H9 (cell line): ENCODE results near the gene ERC1. TPM values are rescaled to one million over a fixed set of nuclear protein-coding genes. Genes with fewer than 3 reads are reported as not detected.

ENCODE experiments used
- DNase-seq: peaks from one replicate; pipeline ENCODE4 v3.0.0-alpha.2; 2017
- H2AFZ ChIP-seq: one replicate; pipeline ENCODE4 v1.6.1; 2013; ENCODE audit warnings: mild to moderate bottlenecking, low read length, control low read depth, moderate library complexity
- H2AK5ac ChIP-seq: 2 replicates; pipeline ENCODE4 v1.6.1; 2013; ENCODE audit warnings: low read length, control low read depth, mixed read lengths; ENCODE audit not compliant: insufficient read length
- H2BK120ac ChIP-seq: one replicate; pipeline ENCODE4 v1.6.1; 2013; ENCODE audit warnings: low read depth, mild to moderate bottlenecking, low read length, control low read depth, inconsistent platforms; ENCODE audit not compliant: poor library complexity, severe bottlenecking
- H2BK12ac ChIP-seq: 2 replicates; pipeline ENCODE4 v1.6.1; 2013; ENCODE audit warnings: low read length, control low read depth, mixed read lengths, low read depth; ENCODE audit not compliant: insufficient read length
- H2BK15ac ChIP-seq: 2 replicates; pipeline ENCODE4 v1.6.1; 2013; ENCODE audit warnings: low read depth, low read length, control low read depth
- H2BK20ac ChIP-seq: one replicate; pipeline ENCODE4 v1.6.1; 2013; ENCODE audit warnings: low read depth, mild to moderate bottlenecking, low read length, control low read depth, inconsistent platforms; ENCODE audit not compliant: poor library complexity, severe bottlenecking
- H2BK5ac ChIP-seq: 2 replicates; pipeline ENCODE4 v1.6.1; 2013; ENCODE audit warnings: low read length, control low read depth, mixed read lengths; ENCODE audit not compliant: insufficient read length
- H3K14ac ChIP-seq: 2 replicates; pipeline ENCODE4 v1.6.1; 2013; ENCODE audit warnings: low read length, control low read depth; ENCODE audit not compliant: insufficient read depth
- H3K18ac ChIP-seq: 2 replicates; pipeline ENCODE4 v1.6.1; 2013; ENCODE audit warnings: low read depth, mild to moderate bottlenecking, mixed read lengths, low read length, control low read depth; ENCODE audit not compliant: insufficient read length
- H3K23ac ChIP-seq: 2 replicates; pipeline ENCODE4 v1.6.1; 2013; ENCODE audit warnings: low read length, control low read depth, mixed read lengths, low read depth; ENCODE audit not compliant: insufficient read length
- H3K23me2 ChIP-seq: 2 replicates; pipeline ENCODE4 v1.6.1; 2013; ENCODE audit warnings: low read depth, mild to moderate bottlenecking, mixed read lengths, low read length, control low read depth; ENCODE audit not compliant: insufficient read length, poor library complexity, severe bottlenecking
- H3K27ac ChIP-seq: 2 replicates; pipeline ENCODE4 v1.5.1; 2013; ENCODE audit warnings: low read length, control low read depth, mixed read lengths, low read depth; ENCODE audit not compliant: insufficient read length
- H3K27me3 ChIP-seq: 2 replicates; pipeline ENCODE4 v1.6.1; 2013; ENCODE audit warnings: low read length, control low read depth, inconsistent platforms; ENCODE audit not compliant: insufficient read depth
- H3K4ac ChIP-seq: 2 replicates; pipeline ENCODE4 v1.6.1; 2013; ENCODE audit warnings: low read depth, mild to moderate bottlenecking, control low read depth, inconsistent platforms, low read length, moderate library complexity
- H3K4me1 ChIP-seq: 2 replicates; pipeline ENCODE4 v1.6.1; 2013; ENCODE audit warnings: low read length, control low read depth, inconsistent platforms; ENCODE audit not compliant: insufficient read depth
- H3K4me2 ChIP-seq: 2 replicates; pipeline ENCODE4 v1.6.1; 2013; ENCODE audit warnings: low read length, control low read depth, mixed read lengths; ENCODE audit not compliant: insufficient read length, insufficient read depth
- H3K56ac ChIP-seq: 2 replicates; pipeline ENCODE4 v1.6.1; 2013; ENCODE audit warnings: low read depth, mild to moderate bottlenecking, mixed read lengths, low read length, control low read depth; ENCODE audit not compliant: insufficient read length
- H3K79me1 ChIP-seq: 2 replicates; pipeline ENCODE4 v1.6.1; 2013; ENCODE audit warnings: low read depth, mild to moderate bottlenecking, moderate library complexity, low read length, control low read depth, inconsistent platforms; ENCODE audit not compliant: insufficient read depth, poor library complexity, severe bottlenecking
- H3K79me2 ChIP-seq: 2 replicates; pipeline ENCODE4 v1.6.1; 2013; ENCODE audit warnings: low read length, control low read depth, inconsistent platforms; ENCODE audit not compliant: insufficient read depth
- H3K9ac ChIP-seq: 2 replicates; pipeline ENCODE4 v1.6.1; 2013; ENCODE audit warnings: low read length, control low read depth, mixed read lengths; ENCODE audit not compliant: insufficient read length; ENCODE audit errors: extremely low read depth
- H3K9me3 ChIP-seq: one replicate; pipeline ENCODE4 v1.6.1; 2013; ENCODE audit warnings: low read depth, low read length, inconsistent platforms; ENCODE audit not compliant: control insufficient read depth
- H3T11ph ChIP-seq: one replicate; pipeline ENCODE4 v1.6.1; 2013; ENCODE audit warnings: mild to moderate bottlenecking, low read length, control low read depth, inconsistent platforms
- H4K20me1 ChIP-seq: one replicate; pipeline ENCODE4 v1.6.1; 2013; ENCODE audit not compliant: control insufficient read depth, insufficient read length, insufficient read depth
- H4K5ac ChIP-seq: 2 replicates; pipeline ENCODE4 v1.6.1; 2013; ENCODE audit warnings: low read depth, mild to moderate bottlenecking, mixed read lengths, low read length, control low read depth; ENCODE audit not compliant: insufficient read length
- H4K8ac ChIP-seq: replicated peaks from 2 replicates; pipeline ENCODE4 v1.6.1; 2013; ENCODE audit warnings: low read length, control low read depth, mixed read lengths, low read depth; ENCODE audit not compliant: insufficient read length
- H4K91ac ChIP-seq: 2 replicates; pipeline ENCODE4 v1.6.1; 2013; ENCODE audit warnings: low read depth, mild to moderate bottlenecking, moderate library complexity, mixed read lengths, low read length, control low read depth; ENCODE audit not compliant: insufficient read length
- H3K27ac Mint-ChIP-seq, 3 experiments: 2 replicates in 2 of 3; 3 replicates in 1 of 3; pipeline ENCODE4 v1.8.0; 2020 to 2021; ENCODE audit warnings: mixed read lengths in 3 of 3, mild to moderate bottlenecking in 1 of 3, moderate library complexity in 1 of 3
- H3K27me3 Mint-ChIP-seq: 2 replicates; pipeline ENCODE4 v1.8.0; 2021; ENCODE audit warnings: low read depth, mild to moderate bottlenecking, moderate library complexity, mixed read lengths
- H3K36me3 Mint-ChIP-seq, 3 experiments: 2 replicates in 2 of 3; 3 replicates in 1 of 3; pipeline ENCODE4 v1.8.0; 2020 to 2021; ENCODE audit warnings: low read depth in 3 of 3, mixed read lengths in 3 of 3; ENCODE audit not compliant: insufficient read depth in 1 of 3
- H3K4me1 Mint-ChIP-seq, 2 experiments: 2 replicates each; pipeline ENCODE4 v1.8.0; 2020; ENCODE audit warnings: mixed read lengths in 2 of 2
- H3K4me3 Mint-ChIP-seq, 2 experiments: 2 replicates in 1 of 2; 3 replicates in 1 of 2; pipeline ENCODE4 v1.8.0; 2020 to 2021; ENCODE audit warnings: mild to moderate bottlenecking in 2 of 2, mixed read lengths in 2 of 2, moderate library complexity in 1 of 2
- H3K9me3 Mint-ChIP-seq, 2 experiments: 2 replicates in 1 of 2; 3 replicates in 1 of 2; pipeline ENCODE4 v1.8.0; 2020; ENCODE audit warnings: mild to moderate bottlenecking in 2 of 2, mixed read lengths in 2 of 2, moderate library complexity in 1 of 2
- WGBS: extraction: QIAGEN DNeasy Blood & Tissue Kit; methylation state at CpG from one replicate; pipeline ENCODE4 v1.1.7; 2013; ENCODE audit warnings: missing lambda C conversion rate, low lambda C conversion rate, mixed read lengths; ENCODE audit not compliant: insufficient read length; ENCODE audit errors: extremely low coverage; 5-methylcytosine and 5-hydroxymethylcytosine counted together
- total RNA-seq: library from RNA; stranded (reverse); gene quantifications from 2 replicates; pipeline ENCODE4 v1.2.1, GENCODE V29; 2021
- TF ChIP-seq, protein P1 (sequence below): fragments of 200-600 bp; sonication (generic); conservative IDR thresholded peaks from 3 replicates; pipeline ENCODE4 v1.8.0; 2021; ENCODE audit warnings: antibody characterized with exemption, mild to moderate bottlenecking

Gene ERC1
- total RNA-seq, 1 experiment from 2014 or later = 51.2 TPM

DNA sequence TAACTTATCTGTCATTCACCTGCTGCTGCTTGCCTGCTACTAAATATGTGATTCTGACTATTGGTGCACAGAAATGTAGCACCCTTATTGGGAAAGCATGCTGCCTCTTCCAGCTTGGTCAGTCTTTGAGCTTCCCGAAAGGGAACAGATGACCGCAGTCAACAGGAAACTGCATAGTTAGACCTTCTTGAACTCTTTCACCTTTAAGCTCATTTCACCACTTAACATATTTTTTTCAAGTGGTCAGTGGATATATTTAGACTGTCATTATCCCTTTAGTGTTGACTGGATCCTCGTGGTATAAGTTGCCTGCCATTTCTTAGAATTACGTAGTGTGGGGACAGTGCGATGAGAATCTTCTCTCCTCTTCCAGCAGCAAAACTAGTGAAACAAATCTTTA is 378.4 kb downstream of the ERC1 start:
- no peak overlapping the region for H3K4me3 Mint-ChIP-seq
- H3K27ac ChIP-seq = no peak overlapping the region
- no peaks in the 10 kb centered on the region for H3K79me1 ChIP-seq

More for the DNA sequence above, 378.4 kb downstream of the ERC1 start:
- Mint-ChIP-seq H3K9me3 (no peaks in the 10 kb centered on the region), H3K27ac (peak overlapping the region in 1 of 3 experiments; percentile 57; a peak in 2 of 7 replicates), H3K4me1 (peaks cover 15 to 17% of the 10 kb centered on the region in 2 experiments), H3K36me3 (peaks cover 0 to 6% (median 4%) of the 10 kb centered on the region in 3 experiments; a peak in 4 of 7 replicates), H3K27me3 (no peaks in the 10 kb centered on the region)
- Histone ChIP-seq H3K27me3 (no peaks in the 10 kb centered on the region), H2AK5ac (no peak overlapping the region), H2BK20ac (no peak overlapping the region), H3K4ac (no peak overlapping the region), H3K56ac (no peak overlapping the region), H2BK5ac (no peak overlapping the region), H3K9ac (no peak overlapping the region), H2AFZ (no peak overlapping the region), H3K14ac (no peak overlapping the region), H4K8ac (no peak overlapping the region), H2BK15ac (no peak overlapping the region), H3K4me1 (no peaks in the 10 kb centered on the region; the same call in 1 of the 2 replicates), H3K23ac (no peak overlapping the region), H3K4me2 (no peak overlapping the region), H4K5ac (no peak overlapping the region), H2BK12ac (no peak overlapping the region), H3K18ac (no peak overlapping the region), H3K9me3 (no peaks in the 10 kb centered on the region), H4K20me1 (no peaks in the 10 kb centered on the region), H3K79me2 (no peaks in the 10 kb centered on the region), H4K91ac (no peak overlapping the region), H3K23me2 (no peaks in the 10 kb centered on the region), H2BK120ac (no peak overlapping the region), H3T11ph (no peak overlapping the region)
- TF ChIP-seq, protein P1, sequence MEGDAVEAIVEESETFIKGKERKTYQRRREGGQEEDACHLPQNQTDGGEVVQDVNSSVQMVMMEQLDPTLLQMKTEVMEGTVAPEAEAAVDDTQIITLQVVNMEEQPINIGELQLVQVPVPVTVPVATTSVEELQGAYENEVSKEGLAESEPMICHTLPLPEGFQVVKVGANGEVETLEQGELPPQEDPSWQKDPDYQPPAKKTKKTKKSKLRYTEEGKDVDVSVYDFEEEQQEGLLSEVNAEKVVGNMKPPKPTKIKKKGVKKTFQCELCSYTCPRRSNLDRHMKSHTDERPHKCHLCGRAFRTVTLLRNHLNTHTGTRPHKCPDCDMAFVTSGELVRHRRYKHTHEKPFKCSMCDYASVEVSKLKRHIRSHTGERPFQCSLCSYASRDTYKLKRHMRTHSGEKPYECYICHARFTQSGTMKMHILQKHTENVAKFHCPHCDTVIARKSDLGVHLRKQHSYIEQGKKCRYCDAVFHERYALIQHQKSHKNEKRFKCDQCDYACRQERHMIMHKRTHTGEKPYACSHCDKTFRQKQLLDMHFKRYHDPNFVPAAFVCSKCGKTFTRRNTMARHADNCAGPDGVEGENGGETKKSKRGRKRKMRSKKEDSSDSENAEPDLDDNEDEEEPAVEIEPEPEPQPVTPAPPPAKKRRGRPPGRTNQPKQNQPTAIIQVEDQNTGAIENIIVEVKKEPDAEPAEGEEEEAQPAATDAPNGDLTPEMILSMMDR = no peak
- WGBS = no CpG with 5 or more reads among the region's 5 CpGs
- DNase-seq = no peak
